Dendritic cell treated with granulocyte-macrophage colony-stimulating factor and Interleukin-4, amounts not matched to agents 40 ng/mL and 50 ng/mL, for 4 days (primary cell): ENCODE data around the gene POU2AF1.

Experiments used
- H3K27ac Mint-ChIP-seq: one replicate; pipeline ENCODE4 v1.8.0; 2022; ENCODE audit warnings: mild to moderate bottlenecking, mixed read lengths
- H3K27me3 Mint-ChIP-seq: one replicate; pipeline ENCODE4 v1.8.0; 2022; ENCODE audit warnings: mild to moderate bottlenecking, mixed read lengths
- H3K36me3 Mint-ChIP-seq: one replicate; pipeline ENCODE4 v1.8.0; 2022; ENCODE audit warnings: low read depth, mixed read lengths
- H3K4me1 Mint-ChIP-seq: one replicate; pipeline ENCODE4 v1.8.0; 2022; ENCODE audit warnings: low read depth, mixed read lengths
- H3K4me3 Mint-ChIP-seq: one replicate; pipeline ENCODE4 v1.8.0; 2022; ENCODE audit warnings: mild to moderate bottlenecking, moderate library complexity, mixed read lengths
- H3K9me3 Mint-ChIP-seq: one replicate; pipeline ENCODE4 v1.8.0; 2022; ENCODE audit warnings: mixed read lengths
- intact Hi-C: fragments of 100-400 bp; cut with micrococcal nuclease; formaldehyde crosslinking; loops from one replicate; pipeline ENCODE4 v1.15.0; 2022

The POU2AF1 gene

DNA sequence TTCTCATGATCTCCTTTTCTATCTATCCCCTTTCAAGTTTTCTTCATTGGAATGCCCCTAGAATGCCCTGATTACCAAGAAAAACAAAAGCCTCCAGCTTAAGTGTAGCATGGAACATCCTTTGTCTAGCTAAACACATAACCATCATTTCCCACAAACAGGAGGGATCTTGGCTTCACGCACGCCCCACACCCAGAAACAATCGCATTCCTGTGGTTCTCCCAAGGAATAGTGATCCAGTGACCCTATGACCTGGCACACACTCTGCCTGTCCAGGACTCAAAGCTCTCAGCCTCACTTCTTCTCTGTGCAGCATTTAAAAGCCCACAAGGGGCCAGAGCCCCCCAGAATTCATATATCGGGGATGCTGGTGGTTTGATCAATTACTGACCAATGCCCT is 9.3 kb upstream of the POU2AF1 start:
- no peaks in the 10 kb centered on the region for H3K36me3 Mint-ChIP-seq
- H3K9me3 Mint-ChIP-seq: no peaks in the 10 kb centered on the region
- H3K4me3 Mint-ChIP-seq: no peak overlapping the region
- no peaks in the 10 kb centered on the region for H3K27me3 Mint-ChIP-seq
- no peak overlapping the region for H3K27ac Mint-ChIP-seq
- intact Hi-C loops: no loop called here
- H3K4me1 Mint-ChIP-seq: peaks cover 11% of the 10 kb centered on the region

DNA sequence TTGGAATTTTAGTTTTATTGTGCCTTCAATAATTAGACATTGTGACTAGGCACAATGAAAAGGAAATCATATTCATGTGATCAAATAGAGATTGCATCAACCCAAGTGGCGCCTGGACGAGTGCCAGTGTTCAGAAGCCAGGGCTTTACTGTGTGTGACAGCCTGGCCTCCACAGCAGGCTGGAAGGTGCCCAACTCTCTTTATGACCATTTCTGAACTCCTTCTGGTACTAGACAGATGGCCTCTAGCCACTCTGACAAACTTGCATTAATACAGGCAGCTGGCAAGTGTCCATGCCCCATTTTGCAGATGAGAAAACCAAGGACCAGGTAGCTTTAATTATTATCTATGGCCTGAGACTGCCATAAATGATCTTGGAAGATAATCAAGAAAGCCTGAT is 8.3 kb upstream of the POU2AF1 start:
- Mint-ChIP-seq H3K4me1 (peaks cover 11% of the 10 kb centered on the region), H3K4me3 (no peak overlapping the region), H3K36me3 (no peaks in the 10 kb centered on the region), H3K9me3 (no peaks in the 10 kb centered on the region), H3K27me3 (no peaks in the 10 kb centered on the region), H3K27ac (no peak overlapping the region)
- intact Hi-C loops: no loop called here

DNA sequence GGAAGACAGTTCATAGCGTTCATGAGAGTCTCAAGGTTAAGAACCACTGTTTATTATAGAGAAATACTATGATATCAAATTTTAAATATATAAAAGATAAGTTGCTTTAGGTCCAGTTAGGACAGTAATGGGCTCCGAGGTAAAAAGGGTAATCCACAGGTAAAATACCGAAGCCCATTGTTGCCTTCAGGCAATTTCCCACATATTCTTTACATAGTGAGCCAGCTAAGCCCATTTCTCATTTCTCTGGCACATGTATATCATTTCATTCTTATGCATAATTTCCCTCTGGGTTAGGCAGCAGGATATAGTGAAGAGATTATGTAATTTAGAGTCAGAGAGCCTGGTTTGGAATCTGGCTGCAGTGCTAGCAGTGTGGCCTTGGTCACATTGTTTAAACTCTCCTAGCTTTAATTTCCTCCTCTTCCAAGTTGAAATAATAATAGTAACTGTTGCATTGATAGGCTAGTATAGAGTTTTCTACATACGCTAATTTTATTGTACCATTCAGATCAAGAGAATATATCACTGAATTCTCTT is 7.6 kb upstream of the POU2AF1 start:
- intact Hi-C loops: no loop called here
- no peaks in the 10 kb centered on the region for H3K36me3 Mint-ChIP-seq
- peaks cover 11% of the 10 kb centered on the region for H3K4me1 Mint-ChIP-seq
- no peak overlapping the region for H3K4me3 Mint-ChIP-seq
- H3K9me3 Mint-ChIP-seq: no peaks in the 10 kb centered on the region
- H3K27ac Mint-ChIP-seq: no peak overlapping the region
- no peaks in the 10 kb centered on the region for H3K27me3 Mint-ChIP-seq

DNA sequence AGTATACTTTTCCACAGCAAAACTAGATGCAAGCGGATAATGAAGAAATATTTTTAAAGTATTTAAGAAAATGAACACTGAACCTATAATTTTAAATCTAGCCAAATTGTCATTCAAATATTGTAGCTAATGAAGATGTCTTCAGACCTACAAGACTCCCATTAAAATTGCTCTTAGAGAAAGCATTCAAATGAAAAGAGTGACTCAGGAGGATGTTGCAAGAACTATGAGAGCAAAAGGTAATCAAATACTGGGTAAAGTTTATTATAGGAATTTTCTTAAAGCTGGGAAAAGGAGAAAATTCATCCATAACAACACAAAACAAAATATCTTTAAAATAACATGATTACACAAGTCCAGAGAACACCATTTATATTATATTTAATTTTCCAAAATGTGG is 5.4 kb upstream of the POU2AF1 start:
- H3K36me3 Mint-ChIP-seq: no peaks in the 10 kb centered on the region
- H3K4me1 Mint-ChIP-seq: peaks cover 11% of the 10 kb centered on the region
- H3K4me3 Mint-ChIP-seq: no peak overlapping the region
- H3K27ac Mint-ChIP-seq: no peak overlapping the region
- intact Hi-C loops: no loop called here
- no peaks in the 10 kb centered on the region for H3K9me3 Mint-ChIP-seq
- peaks cover 2% of the 10 kb centered on the region for H3K27me3 Mint-ChIP-seq

DNA sequence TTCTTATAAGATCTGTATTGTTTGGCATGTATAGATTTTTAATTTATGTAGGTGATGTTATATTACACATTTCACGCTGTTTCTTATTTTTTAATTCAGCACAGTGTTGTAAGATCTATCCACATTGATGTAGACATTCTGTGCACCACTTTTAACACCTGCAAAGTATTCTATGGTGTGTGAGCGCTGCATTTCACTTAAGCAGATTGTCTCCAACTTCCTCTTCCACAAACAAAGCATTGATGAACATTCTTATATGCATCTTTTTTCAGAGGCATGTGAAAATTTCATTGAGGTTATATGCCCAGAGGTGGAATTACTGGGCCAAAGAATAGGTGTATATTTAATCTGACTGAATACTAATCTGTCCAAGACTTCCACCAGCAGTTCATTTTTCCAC is 3.4 kb upstream of the POU2AF1 start:
- intact Hi-C loops: no loop called here
- Mint-ChIP-seq H3K36me3 (no peaks in the 10 kb centered on the region), H3K9me3 (no peaks in the 10 kb centered on the region), H3K4me1 (no peaks in the 10 kb centered on the region), H3K27me3 (peaks cover 13% of the 10 kb centered on the region), H3K27ac (no peak overlapping the region), H3K4me3 (no peak overlapping the region)

DNA sequence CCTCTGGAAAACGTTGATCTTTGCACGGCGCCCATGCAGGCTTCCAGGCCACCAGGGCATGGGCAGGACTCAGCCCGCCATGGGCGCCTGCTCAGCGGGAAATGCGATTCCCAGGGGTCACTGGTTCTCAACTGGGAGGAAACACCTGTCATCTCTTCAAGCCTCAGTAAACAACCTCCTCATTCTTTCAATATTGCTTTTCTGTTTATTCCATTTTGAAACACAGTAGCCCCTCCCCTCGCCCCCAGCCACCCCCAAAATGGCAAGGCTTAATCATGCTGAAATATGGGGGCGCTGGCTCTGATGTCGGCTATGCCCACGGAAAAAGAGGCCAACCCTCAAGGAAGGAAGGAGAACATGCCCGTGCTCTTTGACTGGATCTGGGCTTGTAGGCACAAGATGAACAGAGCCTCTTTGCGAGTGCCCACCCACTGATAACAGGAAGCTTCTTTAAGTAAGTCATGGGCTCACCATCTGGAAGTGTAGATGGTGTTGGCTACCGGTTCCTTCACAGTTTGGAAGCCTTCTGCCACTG is 594 bp upstream of the POU2AF1 start:
- intact Hi-C loops: no loop called here
- peaks cover 13% of the 10 kb centered on the region for H3K27me3 Mint-ChIP-seq
- no peak overlapping the region for H3K4me3 Mint-ChIP-seq

DNA sequence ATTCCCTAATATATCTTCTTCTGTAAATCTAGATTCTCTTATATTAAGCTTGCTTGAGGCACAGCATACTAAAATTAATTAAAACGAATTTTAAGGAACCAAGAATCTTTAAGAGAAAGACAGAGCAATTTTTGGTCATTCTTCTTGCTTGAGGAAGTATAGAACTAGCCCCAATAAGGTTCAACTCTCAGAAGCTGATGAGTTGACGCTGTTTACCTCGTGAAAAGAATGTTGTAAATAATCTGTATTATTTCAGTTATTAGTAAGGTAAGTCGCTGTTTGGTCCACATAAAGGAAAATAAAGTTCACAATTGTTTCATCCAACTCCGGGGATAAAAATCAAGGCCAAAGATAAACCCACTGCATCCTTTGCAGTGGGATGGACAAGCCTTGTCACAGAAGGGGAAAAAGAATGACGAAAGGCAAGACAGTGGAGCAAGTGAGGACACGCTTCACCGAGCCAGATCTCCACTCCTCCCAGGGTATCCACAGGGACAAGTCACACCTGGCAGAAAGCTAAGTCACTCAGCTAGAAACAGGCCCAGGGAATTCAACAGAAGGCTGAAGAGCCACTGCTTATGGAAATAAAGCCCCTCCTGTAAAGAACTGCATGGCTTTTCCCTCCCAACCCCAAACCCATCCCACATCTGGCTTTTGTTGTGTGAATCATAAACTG is 752 bp downstream of the POU2AF1 start:
- no peaks in the 10 kb centered on the region for H3K4me1 Mint-ChIP-seq

More for the DNA sequence above, 594 bp upstream of the POU2AF1 start:
- Mint-ChIP-seq H3K27ac (no peak overlapping the region), H3K4me1 (no peaks in the 10 kb centered on the region), H3K9me3 (no peaks in the 10 kb centered on the region), H3K36me3 (no peaks in the 10 kb centered on the region)

DNA sequence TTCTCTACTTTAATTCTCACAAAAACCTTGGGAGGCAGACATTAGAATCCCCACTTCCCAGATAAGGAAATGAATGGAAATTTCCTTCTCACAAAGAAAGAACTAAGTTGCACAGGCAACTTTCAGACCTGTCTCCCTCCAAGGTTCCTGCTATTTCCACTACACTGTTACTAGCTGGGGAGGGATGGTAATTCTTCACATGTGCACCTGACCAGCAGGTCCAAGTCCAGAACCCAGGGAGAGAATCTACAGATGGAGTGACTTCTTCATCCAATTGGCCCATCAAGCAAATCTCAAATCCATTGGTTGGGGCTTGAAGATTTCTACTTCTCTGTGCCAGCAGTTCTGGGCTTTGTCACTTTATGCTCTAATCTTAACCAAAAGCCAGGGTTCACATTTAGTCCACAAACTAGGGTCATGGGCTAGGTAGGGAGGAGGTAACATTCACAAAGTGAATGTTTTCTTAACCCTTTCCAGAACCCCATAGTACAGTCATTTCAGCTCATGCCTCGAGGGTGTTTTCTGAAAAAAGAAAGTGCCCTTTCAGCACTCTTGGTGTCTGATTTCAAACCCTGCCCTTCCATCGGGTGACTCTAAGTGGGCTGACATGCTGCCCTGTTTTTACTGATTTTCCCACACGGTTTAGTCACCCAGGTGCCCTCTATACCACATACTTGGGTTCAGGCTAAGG is 2.7 kb downstream of the POU2AF1 start:
- Mint-ChIP-seq H3K4me3 (no peak overlapping the region), H3K4me1 (no peaks in the 10 kb centered on the region), H3K27ac (no peak overlapping the region), H3K27me3 (peaks cover 16% of the 10 kb centered on the region), H3K36me3 (no peaks in the 10 kb centered on the region), H3K9me3 (no peaks in the 10 kb centered on the region)
- intact Hi-C loops: no loop called here

More for the DNA sequence above, 752 bp downstream of the POU2AF1 start:
- Mint-ChIP-seq H3K27ac (no peak overlapping the region), H3K27me3 (peaks cover 16% of the 10 kb centered on the region), H3K9me3 (no peaks in the 10 kb centered on the region), H3K4me3 (no peak overlapping the region), H3K36me3 (no peaks in the 10 kb centered on the region)
- intact Hi-C loops: no loop called here

DNA sequence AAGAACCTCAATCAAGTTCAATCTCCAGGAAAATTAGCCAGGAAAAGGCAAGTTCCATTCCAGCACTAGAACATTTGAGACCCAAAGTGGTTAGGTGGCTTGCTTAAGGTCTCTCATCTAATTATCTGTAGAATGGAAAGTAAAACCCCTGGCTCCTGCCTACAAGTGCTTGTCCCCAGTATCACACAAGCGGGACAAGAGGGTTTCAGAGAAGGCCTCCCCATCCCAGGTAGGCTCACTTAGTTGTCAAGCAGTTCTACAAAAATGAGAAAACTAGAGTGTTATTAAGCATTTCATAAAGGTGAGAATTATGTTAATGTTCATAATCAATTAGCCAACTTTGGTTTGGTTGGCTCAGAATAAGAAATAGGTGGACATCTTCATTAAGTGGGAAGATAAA is 5.5 kb downstream of the POU2AF1 start:
- intact Hi-C loops: no loop called here
- H3K27ac Mint-ChIP-seq: no peak overlapping the region
- H3K27me3 Mint-ChIP-seq: peaks cover 8% of the 10 kb centered on the region
- H3K4me1 Mint-ChIP-seq: no peaks in the 10 kb centered on the region
- no peak overlapping the region for H3K4me3 Mint-ChIP-seq
- H3K9me3 Mint-ChIP-seq: no peaks in the 10 kb centered on the region
- H3K36me3 Mint-ChIP-seq: no peaks in the 10 kb centered on the region

DNA sequence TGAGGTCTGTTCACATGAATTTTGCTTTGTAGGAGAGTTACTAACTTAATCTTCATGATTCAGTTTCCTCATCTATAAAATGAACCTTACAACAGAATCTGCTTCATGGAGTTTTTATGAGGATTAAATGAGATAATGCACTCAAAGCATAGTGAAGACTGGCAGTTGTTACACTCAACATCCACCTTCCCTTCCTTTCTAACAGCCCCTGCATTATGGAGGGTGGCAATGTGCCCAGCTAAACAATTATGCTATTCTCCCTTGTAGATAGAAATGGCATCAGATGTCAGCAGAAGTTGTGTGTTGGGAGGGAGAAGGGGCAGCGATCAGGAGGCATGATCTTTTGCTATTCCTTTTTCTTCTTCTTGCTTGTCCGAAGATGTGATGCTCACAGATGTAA is 6.5 kb downstream of the POU2AF1 start:
- intact Hi-C loops: no loop called here
- Mint-ChIP-seq H3K36me3 (no peaks in the 10 kb centered on the region), H3K27me3 (peaks cover 5% of the 10 kb centered on the region), H3K9me3 (no peaks in the 10 kb centered on the region), H3K27ac (no peak overlapping the region), H3K4me1 (no peaks in the 10 kb centered on the region), H3K4me3 (no peak overlapping the region)

DNA sequence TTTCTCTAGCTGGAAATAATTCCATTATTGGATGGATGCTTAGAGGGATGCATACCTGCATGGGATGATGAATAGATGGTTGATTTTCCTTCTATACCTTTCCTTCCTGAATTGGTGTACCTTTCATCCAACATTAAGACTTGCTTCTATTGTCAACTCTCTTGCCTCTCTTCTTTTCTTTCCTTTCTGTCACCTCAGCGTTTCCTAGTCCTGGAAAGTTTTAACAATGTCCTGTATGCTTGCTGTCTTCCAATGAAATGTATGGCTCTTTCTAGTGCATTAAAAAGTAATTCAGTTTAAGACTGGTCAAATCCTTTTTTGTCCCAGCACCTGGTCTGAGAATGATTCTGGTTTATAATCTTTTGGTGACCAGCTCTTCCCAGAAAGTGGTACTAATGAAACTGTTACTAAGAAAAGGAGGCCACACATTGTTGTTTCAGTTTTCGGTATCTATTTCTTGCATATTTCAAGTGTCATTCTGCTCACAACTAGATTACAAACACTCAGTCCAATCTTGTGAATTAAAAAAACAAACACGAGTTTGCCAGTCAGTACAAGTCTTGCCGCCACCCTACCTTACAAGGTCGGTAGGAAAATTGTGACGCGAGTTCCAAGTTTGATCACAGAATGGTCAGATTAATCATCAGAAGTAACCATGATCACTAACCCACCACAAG is 8.0 kb downstream of the POU2AF1 start:
- intact Hi-C loops: no loop called here
- Mint-ChIP-seq H3K36me3 (no peaks in the 10 kb centered on the region), H3K4me1 (no peaks in the 10 kb centered on the region), H3K9me3 (no peaks in the 10 kb centered on the region), H3K27ac (no peak overlapping the region), H3K4me3 (no peak overlapping the region), H3K27me3 (peaks cover 5% of the 10 kb centered on the region)

DNA sequence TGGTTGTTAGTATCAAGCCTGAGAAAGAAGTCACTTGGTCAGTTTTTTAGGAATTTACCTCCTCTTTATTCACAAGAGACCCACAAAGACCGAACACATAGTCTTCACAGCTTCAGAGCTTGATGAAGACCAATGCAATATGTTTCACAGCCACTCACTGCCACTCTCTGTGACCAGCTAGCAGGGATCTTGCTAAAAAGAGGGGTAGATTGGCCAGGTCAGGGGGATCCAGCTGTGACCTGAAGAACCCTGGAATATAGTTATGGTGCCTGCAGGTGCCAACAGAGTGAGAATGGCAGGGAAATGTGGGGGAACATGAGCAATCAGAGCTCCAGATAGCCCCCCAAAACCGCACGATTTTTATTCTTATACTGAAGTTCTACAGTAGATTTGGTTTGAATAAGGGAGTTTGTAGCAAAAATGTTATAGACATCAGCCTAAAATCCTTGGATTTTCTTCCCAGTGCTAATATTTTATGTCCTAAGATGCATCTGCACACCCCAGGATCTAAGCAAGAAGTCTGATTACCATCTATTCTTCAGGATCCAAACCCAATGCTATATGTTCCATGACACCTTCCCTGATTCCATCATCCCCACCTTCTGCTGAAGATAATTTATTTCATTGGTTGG is 8.7 kb downstream of the POU2AF1 start:
- Mint-ChIP-seq H3K27me3 (peaks cover 5% of the 10 kb centered on the region), H3K36me3 (no peaks in the 10 kb centered on the region), H3K9me3 (no peaks in the 10 kb centered on the region), H3K4me1 (no peaks in the 10 kb centered on the region), H3K27ac (no peak overlapping the region), H3K4me3 (no peak overlapping the region)
- intact Hi-C loops: no loop called here

DNA sequence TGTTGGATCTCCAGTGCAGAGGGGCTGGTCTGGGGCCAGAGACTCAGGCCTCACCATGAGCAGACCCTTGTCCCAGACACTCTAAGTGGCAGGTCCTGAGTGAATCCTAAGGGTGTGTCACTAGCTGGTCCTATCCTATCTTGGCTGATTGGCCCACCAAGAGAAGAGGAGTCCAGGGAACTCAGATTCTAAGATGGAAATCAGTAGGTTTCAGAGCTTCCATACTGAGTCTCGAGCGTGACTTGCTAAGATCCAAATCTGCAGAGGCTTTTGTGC is 10.9 kb downstream of the POU2AF1 start:
- intact Hi-C loops: no loop called here
- H3K27me3 Mint-ChIP-seq: peaks cover 2% of the 10 kb centered on the region
- H3K4me3 Mint-ChIP-seq: no peak overlapping the region
- no peaks in the 10 kb centered on the region for H3K9me3 Mint-ChIP-seq
- no peak overlapping the region for H3K27ac Mint-ChIP-seq
- H3K36me3 Mint-ChIP-seq: no peaks in the 10 kb centered on the region
- no peaks in the 10 kb centered on the region for H3K4me1 Mint-ChIP-seq
